Mucosa of rectum (tissue), 2 donors: Measurements from ENCODE around the gene KIF1A.
A peak's percentile ranks its signal among the peaks of the same experiment; 100 is the strongest.
"Not testable (repeated sequence)": the region's sequence is repeated elsewhere in the genome, so short reads cannot be mapped to it uniquely, and the experiment has no call there.

Experiments
- H3K27ac ChIP-seq, 2 donors: one replicate each; pipeline ENCODE4 v1.7.0; 2013; ENCODE audit warnings: inconsistent platforms in 2 of 2, low read depth in 2 of 2, low read length in 2 of 2
- H3K27me3 ChIP-seq, 2 donors: one replicate each; pipeline ENCODE4 v1.7.0; 2013; ENCODE audit warnings: low read length in 2 of 2; ENCODE audit not compliant: control insufficient read depth in 2 of 2, insufficient read depth in 2 of 2
- H3K36me3 ChIP-seq, 2 donors: one replicate each; pipeline ENCODE4 v1.7.0; 2013; ENCODE audit warnings: low read length in 2 of 2; ENCODE audit not compliant: control insufficient read depth in 2 of 2, insufficient read depth in 2 of 2
- H3K4me1 ChIP-seq, 2 donors: one replicate each; pipeline ENCODE4 v1.7.0; 2013; ENCODE audit warnings: low read length in 2 of 2, mild to moderate bottlenecking in 1 of 2; ENCODE audit not compliant: control insufficient read depth in 2 of 2, insufficient read depth in 2 of 2
- H3K4me3 ChIP-seq, 2 donors: one replicate each; pipeline ENCODE4 v1.7.0; 2013; ENCODE audit warnings: low read length in 2 of 2
- H3K9ac ChIP-seq, 2 donors: one replicate each; pipeline ENCODE4 v1.7.0; 2013; ENCODE audit warnings: low read length in 2 of 2, low read depth in 1 of 2, mild to moderate bottlenecking in 1 of 2
- H3K9me3 ChIP-seq, 2 donors: one replicate each; pipeline ENCODE4 v1.7.0; 2013; ENCODE audit warnings: low read length in 2 of 2; ENCODE audit not compliant: control insufficient read depth in 2 of 2
- donor health status: healthy.
- donor health status: Normal muscosa, but diverticular disease.

Gene KIF1A

DNA sequence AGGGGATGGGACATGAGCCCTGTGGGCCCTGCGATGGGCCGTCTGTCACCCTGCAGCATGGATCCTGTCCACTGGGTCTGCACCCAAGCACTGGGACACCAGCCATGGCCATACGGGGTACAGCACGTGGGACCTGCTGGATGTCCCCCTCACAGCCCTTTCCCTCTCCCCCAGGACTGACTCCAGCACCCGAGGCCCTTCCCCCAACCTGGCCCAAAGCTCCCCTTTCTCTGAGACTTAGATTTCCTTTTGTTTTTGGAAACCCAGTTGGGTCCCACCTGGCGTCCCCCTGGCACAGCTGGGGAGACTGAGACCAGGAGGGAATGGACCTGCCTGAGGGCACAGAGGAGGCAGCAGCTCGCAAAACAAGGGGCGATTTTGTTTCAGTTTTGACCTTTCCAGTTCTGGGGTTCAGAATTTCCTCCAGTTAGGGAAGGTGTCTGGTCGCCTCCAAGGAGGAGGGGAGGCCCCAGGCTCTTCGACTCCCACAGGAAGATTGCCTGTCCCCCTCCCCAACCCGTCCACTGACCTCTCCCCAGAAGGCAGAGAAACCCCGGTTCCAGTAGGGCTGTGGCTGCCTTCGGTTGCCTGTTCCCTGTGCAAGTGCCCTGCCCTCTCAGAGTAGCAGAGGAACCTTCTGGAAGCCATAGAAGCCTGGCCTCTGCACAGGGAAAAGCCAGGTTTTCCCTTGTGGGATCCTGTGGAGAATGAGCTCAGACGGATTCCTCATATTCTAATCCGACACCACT lies 135.9 kb downstream of the KIF1A start:
- not testable (repeated sequence) for H3K36me3 ChIP-seq, H3K9me3 ChIP-seq, H3K27me3 ChIP-seq
- peak overlapping the region in 1 of 2 donors; percentile 73 for H3K9ac ChIP-seq
- peak overlapping the region in 1 of 2 donors; percentile 75 for H3K27ac ChIP-seq
- H3K4me3 ChIP-seq: peak overlapping the region; percentile 54 to 71
- peaks cover 13 to 23% of the 10 kb centered on the region in 2 donors for H3K4me1 ChIP-seq

DNA sequence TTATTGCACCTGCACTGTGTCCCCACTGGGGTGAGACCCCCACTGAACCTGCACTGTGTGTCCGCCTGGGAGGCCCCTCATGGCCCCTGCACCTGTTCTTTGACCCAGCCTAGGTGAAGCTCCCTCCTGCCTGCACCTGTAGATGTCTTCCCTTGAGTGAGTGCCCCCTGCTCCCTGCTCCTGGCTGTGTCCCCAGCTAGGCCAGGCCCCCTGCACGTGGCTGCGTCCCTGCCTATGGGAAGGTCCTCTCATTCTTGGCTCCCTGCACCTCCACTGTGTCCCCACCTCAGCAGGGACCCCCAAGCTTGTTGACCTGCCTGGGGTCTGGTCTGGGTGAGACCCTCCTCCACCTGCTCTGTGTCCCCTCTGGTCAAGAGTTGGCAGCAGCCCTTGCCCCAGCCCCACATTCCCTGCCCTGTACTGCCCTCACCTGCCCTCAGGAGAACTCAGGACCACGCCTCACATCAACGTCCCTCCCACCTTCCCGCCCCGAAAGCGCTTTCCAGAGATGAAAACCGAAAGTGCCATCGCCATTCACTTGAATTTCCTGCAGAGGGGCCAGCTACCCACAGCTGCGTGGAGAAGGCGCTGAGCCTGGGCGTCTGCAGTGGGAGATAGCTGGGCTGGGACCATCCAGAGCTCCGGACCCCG lies 136.6 kb downstream of the KIF1A start:
- Histone ChIP-seq H3K9ac (peak overlapping the region in 1 of 2 donors; percentile 73), H3K27ac (peak overlapping the region in 1 of 2 donors; percentile 75), H3K4me1 (peaks cover 13 to 23% of the 10 kb centered on the region in 2 donors), H3K4me3 (peak overlapping the region; percentile 54 to 71)
- H3K27me3 ChIP-seq, H3K36me3 ChIP-seq, H3K9me3 ChIP-seq: not testable (repeated sequence)

GRCh38 chr2:240682431-240683224 lies 137.4 kb downstream of the KIF1A start, which contains the start of gene AQP12B:
AQP12B (minus strand) TSS chr2:240682885; CDS start chr2:240682837, 48 bp downstream.
- H3K27me3 ChIP-seq, H3K9me3 ChIP-seq, H3K36me3 ChIP-seq, H3K9ac ChIP-seq, H3K4me3 ChIP-seq, H3K27ac ChIP-seq: not testable (repeated sequence)
- peaks cover 13 to 23% of the 10 kb centered on the region in 2 donors for H3K4me1 ChIP-seq

DNA sequence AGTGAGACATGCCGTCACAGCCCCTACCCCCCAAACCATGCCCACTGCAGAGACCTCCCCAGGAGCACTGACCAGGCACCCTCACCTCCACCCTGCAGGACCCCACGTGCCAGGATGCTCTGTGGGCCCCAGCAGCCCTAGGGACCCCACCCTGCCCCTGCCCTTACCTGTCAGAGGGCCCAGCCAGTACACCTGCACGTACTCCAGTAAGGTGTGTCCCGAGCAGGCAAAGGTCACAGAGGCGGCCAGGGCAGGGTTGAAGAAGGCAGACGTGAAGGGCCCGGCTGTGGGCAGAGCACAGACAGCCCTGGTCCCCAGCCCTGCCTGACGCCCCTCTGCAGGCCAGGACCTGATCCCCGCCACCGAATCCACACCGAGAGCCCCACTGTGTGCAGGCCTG lies 139.8 kb downstream of the KIF1A start:
- not testable (repeated sequence) for H3K27ac ChIP-seq, H3K9ac ChIP-seq, H3K4me3 ChIP-seq, H3K9me3 ChIP-seq, H3K36me3 ChIP-seq, H3K27me3 ChIP-seq
- H3K4me1 ChIP-seq: peaks cover 0 to 11% of the 10 kb centered on the region in 2 donors

GRCh38 chr2:240678909-240679308 lies 141.1 kb downstream of the KIF1A start:
- H3K4me1 ChIP-seq, H3K27me3 ChIP-seq, H3K9ac ChIP-seq, H3K9me3 ChIP-seq, H3K36me3 ChIP-seq, H3K4me3 ChIP-seq, H3K27ac ChIP-seq: not testable (repeated sequence)

- not testable (repeated sequence) for H3K27ac ChIP-seq, H3K9ac ChIP-seq, H3K9me3 ChIP-seq, H3K27me3 ChIP-seq, H3K4me1 ChIP-seq, H3K4me3 ChIP-seq, H3K36me3 ChIP-seq
These were observed 142.0 kb downstream of the KIF1A start for GRCh38 chr2:240678043-240678442.

GRCh38 chr2:240675345-240675744 lies 144.7 kb downstream of the KIF1A start:
- not testable (repeated sequence) for H3K4me3 ChIP-seq, H3K4me1 ChIP-seq

GRCh38 chr2:240674461-240675184 lies 145.4 kb downstream of the KIF1A start:
- not testable (repeated sequence) for H3K4me3 ChIP-seq, H3K9me3 ChIP-seq, H3K9ac ChIP-seq, H3K4me1 ChIP-seq, H3K36me3 ChIP-seq, H3K27ac ChIP-seq, H3K27me3 ChIP-seq

More at GRCh38 chr2:240675345-240675744, 144.7 kb downstream of the KIF1A start:
- H3K9me3 ChIP-seq, H3K27ac ChIP-seq, H3K36me3 ChIP-seq, H3K9ac ChIP-seq, H3K27me3 ChIP-seq: not testable (repeated sequence)

DNA sequence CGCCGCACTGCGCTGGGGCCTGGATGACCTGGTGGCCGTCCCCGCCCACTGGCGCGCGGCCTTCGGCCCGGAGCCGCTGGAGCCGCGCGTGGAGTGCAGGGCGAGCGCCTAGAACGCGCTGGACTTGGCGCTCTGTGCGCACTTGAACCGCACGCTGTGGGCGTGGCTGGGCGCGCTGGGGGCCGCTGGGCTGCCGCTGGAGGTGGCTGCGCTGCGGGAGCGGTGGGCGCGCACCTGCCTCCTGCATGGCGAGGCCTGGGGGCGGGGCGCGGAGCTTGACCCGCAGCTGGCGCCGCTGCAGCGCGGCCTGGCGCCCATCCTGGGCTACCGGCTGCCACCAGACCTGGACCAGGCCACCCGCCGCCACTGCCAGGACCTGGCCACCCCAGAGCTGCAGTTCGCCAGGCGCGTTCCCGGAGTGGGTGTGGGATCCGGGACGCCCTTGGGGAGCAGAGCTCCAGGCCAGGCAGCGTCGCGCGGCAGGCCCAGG lies 147.3 kb downstream of the KIF1A start:
- no peaks in the 10 kb centered on the region for H3K4me1 ChIP-seq
- H3K4me3 ChIP-seq: no peak overlapping the region
- H3K9ac ChIP-seq: no peak overlapping the region
- H3K36me3 ChIP-seq: no peaks in the 10 kb centered on the region
- no peaks in the 10 kb centered on the region for H3K9me3 ChIP-seq
- peaks cover 4 to 6% of the 10 kb centered on the region in 2 donors for H3K27me3 ChIP-seq
- H3K27ac ChIP-seq: no peak overlapping the region
